CMK (cell line): ENCODE data around the gene NTS.

Experiments used
- DNase-seq: peaks from one replicate; pipeline ENCODE4 v3.0.0-alpha.2; 2010; ENCODE audit warnings: low read depth

The NTS gene

GRCh38 chr12:85923767-85924331 is 49.8 kb downstream of the NTS start:
- DNase-seq, result no peak

DNA sequence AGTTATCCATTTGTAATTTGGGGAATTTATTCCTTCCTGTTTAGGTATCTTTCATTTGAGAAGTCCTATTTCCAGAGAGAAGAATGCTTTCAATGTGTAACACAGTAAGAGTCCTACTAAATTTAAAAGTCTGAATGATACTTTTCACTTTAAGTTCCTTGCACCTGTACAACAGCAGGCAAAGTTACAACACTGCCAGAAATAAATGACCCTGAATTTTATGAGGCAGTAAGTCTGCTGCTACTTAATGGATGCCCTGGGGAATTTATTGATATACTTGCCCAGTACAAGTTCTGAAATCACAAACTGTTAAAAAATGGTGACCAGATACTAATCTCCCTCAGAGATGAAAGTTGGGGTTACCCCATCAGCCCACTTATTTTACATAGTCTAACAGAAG is 53.1 kb downstream of the NTS start:
- DNase-seq, result no peak
